GM12873 (cell line): ENCODE data around the gene TM4SF1.

Source experiments
- TF ChIP-seq, protein P1 (sequence below): IDR thresholded peaks from 2 replicates; pipeline ENCODE4 v1.5.1; 2012; ENCODE audit warnings: low read depth, mild to moderate bottlenecking, moderate library complexity, low read length, control low read depth; ENCODE audit not compliant: insufficient read depth; ENCODE audit errors: missing control alignments

The TM4SF1 gene

GRCh38 chr3:149385617-149386298 is 8.3 kb upstream of the TM4SF1 start:
- TF ChIP-seq, protein P1, sequence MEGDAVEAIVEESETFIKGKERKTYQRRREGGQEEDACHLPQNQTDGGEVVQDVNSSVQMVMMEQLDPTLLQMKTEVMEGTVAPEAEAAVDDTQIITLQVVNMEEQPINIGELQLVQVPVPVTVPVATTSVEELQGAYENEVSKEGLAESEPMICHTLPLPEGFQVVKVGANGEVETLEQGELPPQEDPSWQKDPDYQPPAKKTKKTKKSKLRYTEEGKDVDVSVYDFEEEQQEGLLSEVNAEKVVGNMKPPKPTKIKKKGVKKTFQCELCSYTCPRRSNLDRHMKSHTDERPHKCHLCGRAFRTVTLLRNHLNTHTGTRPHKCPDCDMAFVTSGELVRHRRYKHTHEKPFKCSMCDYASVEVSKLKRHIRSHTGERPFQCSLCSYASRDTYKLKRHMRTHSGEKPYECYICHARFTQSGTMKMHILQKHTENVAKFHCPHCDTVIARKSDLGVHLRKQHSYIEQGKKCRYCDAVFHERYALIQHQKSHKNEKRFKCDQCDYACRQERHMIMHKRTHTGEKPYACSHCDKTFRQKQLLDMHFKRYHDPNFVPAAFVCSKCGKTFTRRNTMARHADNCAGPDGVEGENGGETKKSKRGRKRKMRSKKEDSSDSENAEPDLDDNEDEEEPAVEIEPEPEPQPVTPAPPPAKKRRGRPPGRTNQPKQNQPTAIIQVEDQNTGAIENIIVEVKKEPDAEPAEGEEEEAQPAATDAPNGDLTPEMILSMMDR: no peak

DNA sequence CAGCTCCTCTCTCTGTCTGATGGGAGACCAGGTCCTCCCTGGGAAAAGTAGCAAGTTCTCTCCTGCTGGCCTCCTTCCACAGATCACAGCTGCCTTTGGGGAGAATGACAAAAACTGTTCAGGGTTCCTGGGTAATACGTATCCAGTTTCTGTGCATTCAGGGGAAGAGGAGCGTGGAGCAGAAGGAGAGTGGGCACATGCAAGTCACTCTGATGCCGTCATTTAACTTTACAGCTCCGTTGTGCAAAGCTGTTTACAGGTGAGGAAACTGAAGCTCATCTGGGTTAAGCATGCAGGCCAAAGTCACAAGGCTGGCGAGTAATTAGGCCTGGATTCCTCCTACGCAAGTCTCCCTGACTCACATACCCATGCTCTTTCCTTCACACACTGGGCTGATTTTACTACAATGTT is 7.5 kb upstream of the TM4SF1 start:
- TF ChIP-seq, protein P1: no peak

- TF ChIP-seq, protein P1: no peak
These were observed 6.7 kb upstream of the TM4SF1 start for GRCh38 chr3:149384167-149384566.

DNA sequence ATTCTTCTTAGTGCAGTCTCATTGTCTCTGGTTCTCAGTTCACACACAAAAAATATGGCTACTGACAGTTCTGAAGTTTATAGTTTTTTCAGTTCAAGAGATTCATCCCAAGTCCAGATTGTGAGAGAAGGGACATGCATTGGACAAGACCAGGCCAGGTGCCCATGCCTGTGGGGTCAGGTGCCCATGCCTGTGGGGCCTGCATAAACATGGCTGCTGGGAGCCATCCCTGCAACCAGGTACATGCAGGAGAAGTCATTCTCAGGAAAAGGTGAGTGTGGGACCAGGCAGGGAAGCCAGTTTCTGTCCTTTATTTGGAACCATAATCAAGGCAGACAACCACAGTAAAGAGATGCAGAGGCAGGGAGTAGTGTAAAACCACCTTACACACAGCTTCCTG is 6.3 kb upstream of the TM4SF1 start:
- TF ChIP-seq, protein P1: no peak

DNA sequence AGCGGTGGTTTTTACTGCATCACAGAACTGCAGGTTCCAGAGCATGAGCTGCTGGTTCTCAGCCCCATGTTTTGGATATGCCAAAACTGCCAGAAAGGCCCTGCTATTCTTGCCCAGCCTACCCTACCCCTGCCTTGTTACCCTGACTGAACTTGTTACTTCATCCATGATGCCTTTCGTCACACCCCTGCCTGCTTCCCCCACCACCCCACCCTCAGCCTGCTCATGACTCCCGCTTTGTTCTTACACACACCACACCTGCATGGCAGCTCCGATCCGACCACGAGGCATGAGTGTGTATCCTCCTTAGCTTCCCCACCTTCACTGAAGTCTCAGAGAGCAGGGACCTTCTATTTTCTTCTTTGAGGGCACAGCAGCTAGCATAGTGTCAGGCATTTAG is 5.1 kb upstream of the TM4SF1 start:
- TF ChIP-seq, protein P1: no peak

- TF ChIP-seq, protein P1: no peak
These were observed 4.6 kb upstream of the TM4SF1 start for GRCh38 chr3:149382101-149382467.

DNA sequence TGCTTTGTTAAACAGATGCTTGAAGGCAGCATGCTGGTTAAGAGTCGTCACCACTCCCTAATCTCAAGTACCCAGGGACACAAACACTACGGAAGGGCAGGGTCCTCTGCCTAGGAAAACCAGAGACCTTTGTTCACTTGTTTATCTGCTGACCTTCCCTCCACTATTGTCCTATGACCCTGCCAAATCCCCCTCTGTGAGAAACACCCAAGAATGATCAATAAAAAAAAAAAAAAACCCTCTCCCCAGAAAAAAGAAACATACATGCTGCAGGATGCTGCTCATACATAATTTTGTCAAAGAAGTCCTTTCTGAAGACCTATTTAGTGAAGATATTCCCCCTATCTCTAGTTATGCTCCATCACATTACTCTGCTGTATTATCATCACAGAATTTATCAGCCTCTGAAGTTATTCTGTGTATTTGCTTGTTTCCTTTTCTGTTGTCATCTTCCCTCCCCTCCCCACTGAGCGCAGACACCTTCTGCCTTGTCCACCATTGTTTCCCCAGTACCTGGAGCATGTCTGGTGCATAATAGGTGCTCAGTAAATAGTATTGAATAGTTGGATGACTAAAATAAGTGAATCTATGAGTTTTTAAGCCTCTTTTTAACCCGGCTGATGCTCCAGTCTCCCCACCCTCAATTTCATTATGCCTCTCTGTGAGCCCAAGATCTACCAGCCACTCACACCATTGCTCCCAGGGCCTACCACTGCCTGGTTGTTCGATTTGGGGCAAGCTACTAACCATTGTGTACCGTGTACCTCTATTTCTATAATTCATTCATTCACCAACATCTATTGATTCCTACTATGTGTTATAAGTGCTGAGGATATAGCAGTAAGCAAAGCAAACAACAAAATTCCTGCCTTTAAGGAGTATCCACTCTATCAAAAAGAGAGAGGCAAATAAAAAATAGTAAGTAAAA is 4.0 kb upstream of the TM4SF1 start:
- TF ChIP-seq, protein P1: no peak
